IMR-90 (cell line): Measurements from ENCODE around the gene TSPAN8. TPM values are rescaled to one million over a fixed set of nuclear protein-coding genes. Genes with fewer than 3 reads are reported as not detected.
"Not testable (repeated sequence)": the region's sequence is repeated elsewhere in the genome, so short reads cannot be mapped to it uniquely, and the experiment has no call there.

Source experiments
- ATAC-seq: fragments of 200-7000 bp; cut with Tn5 transposase; 2 replicates; pipeline ENCODE4 v1.9.1; 2020; ENCODE audit warnings: low read depth, mild to moderate bottlenecking, moderate library complexity
- BruUV-seq: library from RNA; stranded (reverse); fragments of 400-500 nt; replicated peaks from 2 replicates; lab custom pipeline; 2021; lab: Mats Ljungman, UMichigan
- CTCF ChIA-PET: fragments of 300-600 bp; formaldehyde crosslinking; extraction: SDS; loops from one replicate; lab custom pipeline; 2021; ENCODE audit warnings: antibody characterized with exemption; lab: Yijun Ruan, JAX
- POLR2A ChIA-PET: fragments of 300-600 bp; sonication (Branson Sonifier 250); formaldehyde crosslinking; loops from one replicate; lab custom pipeline; 2022; ENCODE audit warnings: antibody characterized with exemption; ENCODE audit not compliant: unreplicated experiment; lab: Charles Lee
- DNase-seq: peaks from one replicate; pipeline ENCODE4 v3.0.0; 2013
- H2AFZ ChIP-seq: replicated peaks from 2 replicates; pipeline ENCODE3; 2013; ENCODE audit warnings: low read length, mild to moderate bottlenecking; ENCODE audit not compliant: poor library complexity
- H2AK5ac ChIP-seq: 2 replicates; pipeline ENCODE4 v1.6.1; 2013; ENCODE audit warnings: low read depth, low read length, inconsistent platforms
- H2AK9ac ChIP-seq: replicated peaks from 2 replicates; pipeline ENCODE3; 2013; ENCODE audit warnings: mild to moderate bottlenecking, low read depth, low read length, moderate library complexity; ENCODE audit not compliant: poor library complexity
- H2BK120ac ChIP-seq: 2 replicates; pipeline ENCODE4 v1.6.1; 2013; ENCODE audit warnings: low read depth, low read length, inconsistent platforms
- H2BK15ac ChIP-seq: 3 replicates; pipeline ENCODE4 v1.6.1; 2013; ENCODE audit warnings: low read depth, low read length, inconsistent platforms
- H2BK20ac ChIP-seq: 2 replicates; pipeline ENCODE4 v1.6.1; 2013; ENCODE audit warnings: low read depth, mild to moderate bottlenecking, inconsistent platforms, low read length, moderate library complexity
- H2BK5ac ChIP-seq: 2 replicates; pipeline ENCODE4 v1.6.1; 2013; ENCODE audit warnings: mild to moderate bottlenecking, low read depth, low read length, inconsistent platforms; ENCODE audit not compliant: poor library complexity, severe bottlenecking
- H3K14ac ChIP-seq: replicated peaks from 2 replicates; pipeline ENCODE4 v1.6.1; 2013; ENCODE audit warnings: low read depth, low read length, inconsistent platforms
- H3K18ac ChIP-seq: 2 replicates; pipeline ENCODE4 v1.6.1; 2013; ENCODE audit warnings: low read depth, low read length, control low read depth
- H3K23ac ChIP-seq: 2 replicates; pipeline ENCODE4 v1.6.1; 2013; ENCODE audit warnings: low read depth, low read length, inconsistent platforms
- H3K27ac ChIP-seq: 2 replicates; pipeline ENCODE4 v1.5.1; 2013; ENCODE audit warnings: mild to moderate bottlenecking, control low read depth, low read length; ENCODE audit not compliant: insufficient read depth
- H3K27me3 ChIP-seq: 2 replicates; pipeline ENCODE4 v1.6.1; 2013; ENCODE audit warnings: low read length; ENCODE audit not compliant: control insufficient read depth, insufficient read depth
- H3K36me3 ChIP-seq: 2 replicates; pipeline ENCODE4 v1.6.1; 2013; ENCODE audit warnings: low read length, mixed read lengths; ENCODE audit not compliant: control insufficient read depth, insufficient read depth
- H3K4ac ChIP-seq: 2 replicates; pipeline ENCODE4 v1.6.1; 2013; ENCODE audit warnings: low read depth, low read length, inconsistent platforms
- H3K4me1 ChIP-seq: 2 replicates; pipeline ENCODE4 v1.6.1; 2013; ENCODE audit warnings: low read length, mixed read lengths; ENCODE audit not compliant: control insufficient read depth, insufficient read depth
- H3K4me2 ChIP-seq: 2 replicates; pipeline ENCODE4 v1.6.1; 2013; ENCODE audit warnings: low read depth, mild to moderate bottlenecking, control low read depth, low read length, moderate library complexity
- H3K4me3 ChIP-seq: 2 replicates; pipeline ENCODE4 v1.5.1; 2013; ENCODE audit warnings: low read depth, mild to moderate bottlenecking, control low read depth, low read length, moderate library complexity; ENCODE audit not compliant: insufficient read depth
- H3K56ac ChIP-seq: 2 replicates; pipeline ENCODE4 v1.6.1; 2013; ENCODE audit warnings: low read length, inconsistent platforms; ENCODE audit not compliant: insufficient read depth; ENCODE audit errors: extremely low read depth
- H3K79me1 ChIP-seq, 2 experiments: 2 replicates each; pipeline ENCODE4 v1.6.1; 2013; ENCODE audit warnings: low read length in 2 of 2, inconsistent platforms in 1 of 2, low read depth in 1 of 2
- H3K9ac ChIP-seq: 2 replicates; pipeline ENCODE4 v1.6.1; 2013; ENCODE audit warnings: low read depth, low read length, control low read depth
- H3K9me1 ChIP-seq: 2 replicates; pipeline ENCODE4 v1.6.1; 2013; ENCODE audit warnings: low read length, inconsistent platforms; ENCODE audit not compliant: insufficient read depth
- H3K9me3 ChIP-seq: 2 replicates; pipeline ENCODE4 v1.6.1; 2013; ENCODE audit warnings: low read length; ENCODE audit not compliant: control insufficient read depth, insufficient read depth
- H4K20me1 ChIP-seq: 2 replicates; pipeline ENCODE4 v1.6.1; 2013; ENCODE audit warnings: low read length, inconsistent platforms; ENCODE audit not compliant: insufficient read depth
- H4K5ac ChIP-seq: 2 replicates; pipeline ENCODE4 v1.6.1; 2013; ENCODE audit warnings: mild to moderate bottlenecking, low read depth, low read length, control low read depth
- H4K8ac ChIP-seq, 2 experiments: 2 replicates each; pipeline ENCODE4 v1.6.1; 2013; ENCODE audit warnings: low read depth in 2 of 2, low read length in 2 of 2, control low read depth in 1 of 2, inconsistent platforms in 1 of 2
- H4K91ac ChIP-seq: 2 replicates; pipeline ENCODE4 v1.6.1; 2013; ENCODE audit warnings: low read depth, low read length, inconsistent platforms; ENCODE audit not compliant: insufficient read depth
- WGBS, 2 experiments: methylation state at CpG; one replicate each; pipeline versions ENCODE4 v1.1.5 to v1.1.7; 2013; ENCODE audit warnings: missing lambda C conversion rate in 2 of 2; ENCODE audit not compliant: insufficient read length in 1 of 2; ENCODE audit errors: extremely low coverage in 2 of 2; 5-methylcytosine and 5-hydroxymethylcytosine counted together
- dilution Hi-C: fragments of 300-500 bp; cut with HindIII; formaldehyde crosslinking; loops from one replicate; pipeline ENCODE4 v1.14.3; 2018; ENCODE audit warnings: low sequenced_read_pairs; ENCODE audit not compliant: unreplicated experiment
- in situ Hi-C: fragments of 300-500 bp; cut with MboI; formaldehyde crosslinking; loops from 3 replicates; pipeline ENCODE4 v1.14.3; 2019; ENCODE audit warnings: low sequenced_read_pairs, inconsistent platforms, mixed read lengths
- intact Hi-C: fragments of 100-400 bp; cut with micrococcal nuclease; formaldehyde crosslinking; loops from 2 replicates; pipeline ENCODE4 v1.10.0; 2022
- polyA plus RNA-seq, 3 experiments: library from polyadenylated mRNA; depleted of rRNA; stranded (reverse); fragments of >200 nt; gene quantifications; 2 replicates each; pipeline ENCODE4 v1.2.3, GENCODE V29; 2012; ENCODE audit warnings: low replicate concordance in 1 of 3
- total RNA-seq: library from RNA; depleted of rRNA; stranded (reverse); fragments of >200 nt; gene quantifications from 2 replicates; pipeline ENCODE4 v1.2.3, GENCODE V29; 2012

The TSPAN8 gene
- total and polyA plus RNA-seq, 2 of the 4 experiments (the other 2 are of a cell fraction), result not detected

GRCh38 chr12:71165780-71166179 is 8.0 kb upstream of the TSPAN8 start:
- dilution Hi-C loops, result not testable (repeated sequence)

More at GRCh38 chr12:71165780-71166179, 8.0 kb upstream of the TSPAN8 start:
- H4K20me1 ChIP-seq, H2BK120ac ChIP-seq, H3K4me3 ChIP-seq, H3K79me1 ChIP-seq, H4K8ac ChIP-seq, POLR2A ChIA-PET, ATAC-seq, H3K9ac ChIP-seq, in situ Hi-C loops, H2BK5ac ChIP-seq, H3K9me1 ChIP-seq, intact Hi-C loops, H3K23ac ChIP-seq, CTCF ChIA-PET, H3K27me3 ChIP-seq, H2AK5ac ChIP-seq, H3K56ac ChIP-seq, H3K9me3 ChIP-seq, H2AFZ ChIP-seq, BruUV-seq, H3K4ac ChIP-seq, H3K4me1 ChIP-seq, H3K36me3 ChIP-seq, H3K27ac ChIP-seq, H3K14ac ChIP-seq, H3K18ac ChIP-seq, H2AK9ac ChIP-seq, H4K5ac ChIP-seq, DNase-seq, H2BK15ac ChIP-seq, H2BK20ac ChIP-seq, H4K91ac ChIP-seq, H3K4me2 ChIP-seq: not testable (repeated sequence)
- 90% methylated on average over 2 of the region's 5 CpGs; no CpG with 5 or more reads in 1 of the 2 experiments for whole genome bisulfite sequencing, 2 experiments
